Measurements from ENCODE around the gene CBX7. TPM values are rescaled to one million over a fixed set of nuclear protein-coding genes. Genes with fewer than 3 reads are reported as not detected.

Gene CBX7
- total RNA-seq, 1 donor from 2014 or later, result 5.9 TPM

GRCh38 chr22:39083212-39084165 is 69.0 kb downstream of the CBX7 start:
- DNase-seq, result no peak
- TF ChIP-seq CTCF (IDR thresholded peaks at IDR 0.05; ENCODE audit: partially characterized antibody, unreplicated experiment), result no peak
- Mint-ChIP-seq H3K4me3 (ENCODE audit: unreplicated experiment) (no peak overlapping the region), H3K27me3 (ENCODE audit: unreplicated experiment) (peaks cover 11% of the 10 kb centered on the region), H3K36me3 (ENCODE audit: unreplicated experiment) (no peaks in the 10 kb centered on the region), H3K27ac (ENCODE audit: unreplicated experiment) (no peak overlapping the region), H3K4me1 (ENCODE audit: low read depth, unreplicated experiment) (peaks cover 7% of the 10 kb centered on the region), H3K9me3 (ENCODE audit: unreplicated experiment) (no peaks in the 10 kb centered on the region)

DNA sequence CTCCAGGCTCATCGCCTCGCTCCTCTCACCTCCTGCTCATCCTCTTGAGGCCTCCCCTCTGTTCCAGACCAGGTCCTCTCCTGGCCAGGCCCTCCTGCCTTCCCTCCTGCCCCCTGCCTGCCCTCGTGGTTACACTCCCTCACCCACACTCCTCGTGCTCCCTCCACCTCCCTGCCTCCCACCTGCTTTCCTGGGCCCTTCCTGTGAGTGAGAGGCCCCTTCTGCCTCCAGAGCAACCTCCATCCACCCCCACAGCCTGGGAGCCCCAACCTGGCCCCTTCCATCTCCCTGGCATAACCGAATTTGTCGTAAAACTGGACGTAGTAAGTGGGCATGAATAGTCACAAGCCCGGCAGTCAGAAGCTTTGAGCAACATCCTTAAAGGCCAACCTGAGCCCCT is 70.9 kb downstream of the CBX7 start:
- Mint-ChIP-seq H3K4me1 (ENCODE audit: low read depth, unreplicated experiment) (peaks cover 1% of the 10 kb centered on the region), H3K36me3 (ENCODE audit: unreplicated experiment) (no peaks in the 10 kb centered on the region), H3K9me3 (ENCODE audit: unreplicated experiment) (no peaks in the 10 kb centered on the region), H3K27ac (ENCODE audit: unreplicated experiment) (no peak overlapping the region), H3K4me3 (ENCODE audit: unreplicated experiment) (no peak overlapping the region), H3K27me3 (ENCODE audit: unreplicated experiment) (peaks cover 11% of the 10 kb centered on the region)
- DNase-seq, result no peak
- TF ChIP-seq CTCF (IDR thresholded peaks at IDR 0.05; ENCODE audit: partially characterized antibody, unreplicated experiment), result no peak

GRCh38 chr22:39081016-39081415 is 71.5 kb downstream of the CBX7 start:
- Mint-ChIP-seq H3K36me3 (ENCODE audit: unreplicated experiment) (no peaks in the 10 kb centered on the region), H3K4me1 (ENCODE audit: low read depth, unreplicated experiment) (peaks cover 6% of the 10 kb centered on the region), H3K27me3 (ENCODE audit: unreplicated experiment) (peaks cover 11% of the 10 kb centered on the region), H3K9me3 (ENCODE audit: unreplicated experiment) (no peaks in the 10 kb centered on the region), H3K4me3 (ENCODE audit: unreplicated experiment) (no peak overlapping the region), H3K27ac (ENCODE audit: unreplicated experiment) (no peak overlapping the region)
- DNase-seq, result no peak
- no peak for TF ChIP-seq CTCF (IDR thresholded peaks at IDR 0.05; ENCODE audit: partially characterized antibody, unreplicated experiment)

Other genes starting within 250 kb of the CBX7 start
- not detected for gene APOBEC3A, start 195.1 kb downstream of the CBX7 start, total RNA-seq (ENCODE audit: unreplicated experiment)
- gene APOBEC3B, start 170.3 kb downstream of the CBX7 start, total RNA-seq (ENCODE audit: unreplicated experiment), result not detected
- 0.71 TPM for gene APOBEC3C, start 138.4 kb downstream of the CBX7 start, total RNA-seq (ENCODE audit: unreplicated experiment)
- gene APOBEC3D, start 131.6 kb downstream of the CBX7 start, total RNA-seq (ENCODE audit: unreplicated experiment), result 0.64 TPM
- 2.8 TPM for gene APOBEC3F, start 111.8 kb downstream of the CBX7 start, total RNA-seq (ENCODE audit: unreplicated experiment)
- 1.0 TPM for gene APOBEC3G, start 75.4 kb downstream of the CBX7 start, total RNA-seq (ENCODE audit: unreplicated experiment)
- gene APOBEC3H, start 55.4 kb downstream of the CBX7 start, total RNA-seq (ENCODE audit: unreplicated experiment), result not detected
- gene PDGFB, start 92.3 kb upstream of the CBX7 start, total RNA-seq (ENCODE audit: unreplicated experiment), result 0.44 TPM
- 1,061 TPM for gene RPL3, start 166.9 kb upstream of the CBX7 start, total RNA-seq (ENCODE audit: unreplicated experiment)
- gene SYNGR1, start 197.3 kb upstream of the CBX7 start, total RNA-seq (ENCODE audit: unreplicated experiment), result 49.5 TPM
- gene TAB1, start 247.1 kb upstream of the CBX7 start, total RNA-seq (ENCODE audit: unreplicated experiment), result 27.5 TPM

Data from glutamatergic neuron (in vitro differentiated cells).